Stimulated activated CD8-positive, alpha-beta memory T cell treated with anti-CD3 and anti-CD28 coated beads, Interleukin-7, amount 100 ng/mL, for 24 hours (primary cell): ENCODE data around the gene AK5.

Experiments used
- DNase-seq: peaks from one replicate; pipeline ENCODE4 v3.0.0-alpha.2; 2020; ENCODE audit warnings: low read depth

Gene AK5

DNA sequence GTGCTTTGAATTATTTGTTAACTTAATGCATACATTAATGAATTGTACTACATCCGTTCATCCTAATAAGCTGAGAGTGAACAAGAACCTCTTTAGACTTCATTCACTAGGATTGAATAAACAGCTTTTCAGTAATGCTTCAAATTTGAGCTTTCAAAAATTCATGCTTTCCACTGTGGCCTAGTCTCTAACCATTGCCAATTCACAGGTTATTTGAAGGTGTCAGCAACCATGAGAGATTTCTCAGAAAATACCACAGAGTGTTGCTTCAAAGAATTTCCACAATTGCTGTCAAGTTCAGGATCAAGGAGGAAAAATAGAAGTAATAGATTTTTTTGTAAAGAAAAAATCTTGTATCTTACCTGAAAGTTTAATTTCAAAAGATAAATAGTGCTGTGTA is 72.7 kb downstream of the AK5 start:
- no peak for DNase-seq

DNA sequence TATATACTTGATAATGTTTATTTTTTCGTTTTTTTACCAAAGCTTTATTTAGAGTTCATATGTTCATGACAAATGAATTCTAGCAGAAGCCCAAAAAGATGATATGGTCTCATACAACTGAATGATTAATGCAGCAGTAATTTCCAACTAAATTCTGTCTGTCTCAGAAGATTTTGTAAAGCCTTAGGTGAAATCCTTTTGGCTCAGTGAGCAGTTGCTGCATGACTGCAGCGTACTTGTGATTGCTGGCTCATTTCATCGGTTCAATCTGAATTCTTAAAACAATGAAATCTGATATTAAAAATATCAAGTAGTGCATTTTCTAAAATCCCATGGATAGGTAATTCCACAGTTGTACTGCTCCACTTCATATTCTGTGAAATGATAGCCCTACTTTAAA is 73.2 kb downstream of the AK5 start:
- DNase-seq, result no peak

DNA sequence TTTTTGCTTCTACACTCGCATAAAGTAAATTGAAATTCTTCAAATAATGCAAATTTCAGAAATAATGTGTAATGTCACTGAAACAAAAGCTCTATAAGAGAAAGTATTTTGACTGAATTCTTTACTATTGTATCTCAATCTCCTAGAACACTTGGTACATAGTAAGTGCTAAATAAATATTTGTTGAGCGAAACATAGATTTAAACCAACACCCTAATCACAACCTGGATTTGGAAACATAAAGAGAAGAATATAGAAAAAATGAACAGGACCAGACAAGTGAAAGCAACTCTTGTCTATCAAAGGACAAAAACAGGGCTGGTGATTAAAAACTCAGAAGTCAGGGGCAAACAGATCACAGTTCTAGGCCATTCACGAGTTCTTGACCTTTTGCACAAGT is 74.3 kb downstream of the AK5 start:
- DNase-seq, result no peak

DNA sequence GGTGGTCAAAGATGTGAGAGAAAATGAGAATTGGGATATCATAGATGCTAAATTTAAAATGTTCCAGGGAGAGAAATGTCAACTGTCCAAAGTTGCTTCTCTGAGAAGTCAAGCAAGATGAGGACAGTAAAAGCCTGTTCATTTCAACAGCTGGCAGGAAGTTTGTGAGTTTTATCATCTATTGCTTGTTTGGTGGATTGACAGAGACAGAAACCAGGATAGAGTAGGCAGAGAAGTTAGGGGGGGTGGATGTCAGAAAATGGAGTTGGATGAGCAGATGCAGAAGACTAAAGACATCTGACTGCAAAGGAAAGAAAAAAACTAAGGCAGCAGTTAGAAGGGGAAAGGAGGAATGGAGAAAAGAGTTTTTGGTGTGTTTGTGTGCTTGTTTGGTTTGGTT is 78.4 kb downstream of the AK5 start:
- DNase-seq, result no peak

DNA sequence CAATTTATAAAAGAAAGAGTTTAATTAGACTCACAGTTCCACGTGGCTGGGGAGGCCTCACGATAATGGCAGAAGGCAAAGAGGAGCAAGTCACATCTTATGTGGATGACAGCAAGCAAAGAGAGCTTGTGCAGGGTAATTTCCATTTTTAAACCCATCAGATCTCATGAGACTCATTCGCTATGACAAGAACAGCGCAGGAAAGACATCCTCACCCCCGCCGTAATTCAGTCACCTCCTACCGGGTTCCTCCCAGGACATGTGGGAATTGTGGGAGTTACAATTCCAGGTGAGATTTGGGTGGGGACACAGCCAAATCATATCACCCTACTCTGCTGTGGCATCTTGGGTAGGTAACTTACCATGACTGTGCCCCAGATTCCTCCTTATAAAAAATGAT is 79.8 kb downstream of the AK5 start:
- DNase-seq, result no peak

DNA sequence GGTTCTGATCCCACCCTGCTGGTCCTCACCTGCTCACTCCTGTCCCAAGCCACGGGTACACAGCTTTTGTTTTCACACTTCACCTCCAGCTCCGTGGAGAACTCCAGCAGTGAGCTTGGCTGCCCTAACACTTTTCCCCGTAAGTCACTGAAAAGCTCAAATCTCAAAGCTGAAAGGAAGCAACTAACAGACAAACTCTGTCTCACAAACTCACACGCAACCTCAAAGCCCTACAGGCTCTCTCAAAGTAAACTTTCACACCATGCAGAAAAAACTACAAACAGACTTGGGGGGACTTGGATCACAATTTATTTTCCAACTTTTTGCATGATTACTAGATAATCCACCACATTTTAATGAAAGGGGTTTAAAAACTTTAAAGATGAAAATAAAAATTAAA is 88.3 kb downstream of the AK5 start:
- no peak for DNase-seq

DNA sequence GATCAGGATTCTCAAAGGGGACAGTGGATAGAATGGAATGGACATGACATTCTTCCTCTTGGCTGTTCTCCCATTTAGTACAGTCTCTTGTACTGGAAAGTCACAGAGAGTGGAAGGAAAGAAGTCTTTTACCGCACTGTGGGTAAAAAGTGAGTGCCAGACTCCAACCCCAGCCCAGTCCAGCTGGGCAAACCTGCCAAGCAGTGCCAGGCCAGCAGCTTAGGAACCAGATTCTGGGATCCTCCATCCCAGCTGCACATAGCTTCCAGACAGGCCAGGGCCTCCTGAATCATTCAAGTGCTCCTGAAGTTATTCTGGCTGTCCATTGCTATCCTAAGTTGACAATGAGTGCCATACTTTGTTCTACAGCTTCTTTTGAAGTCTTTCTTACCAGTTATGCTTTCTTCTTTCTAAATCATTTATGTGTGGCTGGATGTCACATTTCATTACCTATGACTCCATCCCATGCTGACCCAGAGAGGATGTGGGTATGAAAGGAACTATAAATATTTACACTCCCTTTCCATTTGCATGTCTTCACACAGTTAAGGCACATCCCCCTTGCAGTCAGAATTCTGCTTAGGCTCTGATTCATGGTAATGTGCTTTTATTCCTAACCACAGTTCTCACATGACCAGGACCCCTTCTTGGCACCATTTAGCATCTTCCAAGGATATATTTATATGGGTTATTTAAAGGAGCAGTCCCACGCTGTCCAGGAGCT is 88.9 kb downstream of the AK5 start:
- DNase-seq, result no peak

DNA sequence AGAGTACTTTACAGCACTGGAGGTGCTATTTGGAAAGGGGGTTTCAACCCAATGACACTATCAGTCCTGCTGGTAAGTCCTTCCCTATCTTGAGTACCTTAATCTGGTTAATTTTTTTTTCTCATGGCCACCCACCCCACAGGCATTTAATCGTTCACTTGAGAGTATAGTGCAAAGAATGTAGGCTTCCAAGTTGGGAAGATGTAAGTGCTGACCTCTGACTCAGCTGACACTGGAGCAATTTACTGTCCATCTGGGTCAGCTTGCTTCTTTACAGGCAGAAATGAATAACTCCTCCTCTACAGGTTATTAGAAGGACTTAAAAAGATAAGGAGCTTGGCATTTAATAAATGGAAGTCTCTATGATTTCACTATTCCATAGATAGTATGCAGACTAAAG is 89.6 kb downstream of the AK5 start:
- DNase-seq, result no peak

DNA sequence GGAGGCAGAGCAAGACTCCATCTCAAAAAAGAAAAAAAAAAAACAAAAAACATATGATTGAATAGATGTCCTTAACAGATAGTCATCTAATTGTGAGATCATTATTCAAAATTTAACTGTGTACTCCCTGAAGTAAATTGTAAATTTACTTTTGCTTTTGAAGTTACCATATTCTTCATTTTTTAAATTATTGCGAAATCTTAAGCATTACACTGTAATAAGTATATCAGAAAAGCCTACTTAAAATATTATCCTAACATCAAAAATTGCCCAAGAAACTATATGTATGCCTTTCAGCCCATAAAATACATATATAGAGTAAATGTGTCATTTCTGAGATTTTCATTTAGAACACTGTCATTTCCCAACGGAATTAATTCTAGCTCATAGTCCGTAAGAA is 91.9 kb downstream of the AK5 start:
- no peak for DNase-seq

DNA sequence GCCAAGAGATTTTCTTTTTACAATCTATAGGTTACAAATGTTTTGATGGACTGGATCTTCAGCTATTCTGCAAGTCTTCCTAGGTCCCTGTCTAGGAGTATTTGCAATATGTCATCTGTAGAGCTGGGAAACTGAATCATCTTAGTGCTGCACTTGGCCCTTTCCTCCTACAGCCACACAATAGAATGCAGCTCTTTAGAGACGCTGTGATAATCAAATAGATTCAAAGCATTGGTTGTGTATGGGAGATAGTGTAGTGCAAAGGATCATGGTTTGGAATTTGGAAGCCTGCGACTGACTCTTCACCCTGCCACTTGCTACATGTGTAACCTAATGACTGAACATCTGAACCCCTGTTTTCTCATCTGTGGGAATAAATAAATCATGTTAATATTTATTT is 93.7 kb downstream of the AK5 start:
- no peak for DNase-seq

DNA sequence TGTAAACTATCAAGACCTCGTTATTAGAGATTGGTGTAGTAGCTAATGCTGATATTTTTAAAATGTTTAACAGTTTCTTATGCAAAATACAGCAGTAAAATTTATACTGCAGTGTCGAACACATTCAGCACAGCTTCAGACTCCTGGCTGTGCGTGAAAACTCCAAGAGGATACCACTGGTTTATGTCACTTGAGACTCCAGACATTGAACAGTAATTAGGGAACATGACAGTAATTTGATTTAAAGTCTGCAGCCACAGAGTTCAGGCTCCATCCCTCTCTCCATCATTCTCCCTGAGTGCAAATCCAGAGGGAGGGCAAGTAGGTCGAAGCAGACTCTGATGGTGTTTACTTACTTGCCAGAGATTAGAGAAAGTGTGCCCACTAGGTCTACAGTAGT is 94.2 kb downstream of the AK5 start:
- no peak for DNase-seq

DNA sequence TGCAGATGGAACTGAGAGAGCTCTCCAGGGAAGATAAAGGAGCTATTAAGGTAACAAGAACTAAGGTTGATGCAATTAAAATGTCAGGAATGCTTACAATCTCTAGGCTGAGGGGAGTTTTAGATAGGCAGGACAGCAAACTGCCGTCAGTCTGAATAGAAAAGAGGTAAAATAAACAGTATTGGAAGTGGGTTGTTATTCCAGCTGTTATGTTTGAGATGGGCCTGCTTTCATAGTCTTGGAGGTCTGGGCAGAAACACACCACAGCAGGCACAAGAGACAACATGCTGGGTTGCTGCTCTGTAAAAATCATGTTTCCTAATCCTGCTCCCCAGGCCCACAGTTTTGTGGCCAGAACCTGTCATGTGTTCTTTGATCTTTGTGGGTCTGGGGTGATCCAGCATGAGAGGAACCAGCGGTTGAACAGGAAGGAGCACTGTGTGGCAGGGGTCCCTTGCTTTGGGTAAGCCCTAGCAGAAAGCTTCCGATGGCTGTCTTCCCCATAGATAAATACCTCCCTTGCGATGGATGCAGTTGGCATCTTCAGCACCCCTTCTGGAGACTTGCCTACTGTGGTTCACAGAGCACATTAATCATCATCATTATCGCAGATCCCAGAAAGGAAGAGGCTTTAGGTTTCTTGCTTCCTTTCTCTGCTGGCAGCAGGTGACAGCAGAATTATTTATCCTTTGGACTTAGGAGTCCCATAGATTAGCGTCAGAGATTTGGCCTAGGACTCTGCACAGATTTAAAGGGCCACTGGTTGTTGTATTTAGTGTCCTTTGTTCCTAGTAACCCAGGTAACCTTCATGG is 97.1 kb downstream of the AK5 start:
- no peak for DNase-seq

DNA sequence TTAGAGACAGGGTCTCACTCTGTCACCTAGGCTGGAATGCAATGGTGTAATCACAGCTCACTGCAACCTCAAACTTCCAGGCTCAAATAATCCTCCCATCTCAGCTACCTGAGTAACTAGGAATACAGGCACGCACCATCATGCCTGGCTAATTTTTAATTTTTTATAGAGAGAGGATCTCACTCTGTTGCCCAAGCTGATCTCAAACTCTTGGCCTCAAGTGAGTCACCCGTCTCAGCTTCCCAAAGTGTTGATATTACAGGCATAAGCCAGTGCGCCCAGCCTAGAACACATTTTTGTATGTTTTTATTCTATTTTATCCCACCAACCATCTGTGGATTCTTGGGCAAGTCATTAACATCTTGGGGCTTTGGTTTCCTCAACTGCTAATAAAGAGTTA is 100.5 kb downstream of the AK5 start:
- no peak for DNase-seq

DNA sequence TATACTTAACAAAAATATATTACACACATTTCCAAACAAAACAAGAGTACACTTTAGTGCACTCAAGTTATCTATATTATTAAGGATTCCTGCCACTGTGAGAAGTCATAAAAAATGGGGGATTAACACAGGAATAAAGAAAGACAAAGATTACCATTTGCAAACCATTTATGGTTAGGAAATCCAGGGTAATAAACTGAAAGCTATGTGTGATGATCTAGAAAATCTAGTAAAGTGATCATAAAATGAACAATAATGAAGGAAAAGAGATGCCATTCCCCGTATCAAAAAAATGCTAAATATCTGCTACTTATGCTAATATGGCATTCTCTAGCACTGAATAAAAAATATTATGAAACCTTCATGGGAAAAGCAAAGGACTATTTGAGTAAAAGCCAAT is 101.4 kb downstream of the AK5 start:
- no peak for DNase-seq

DNA sequence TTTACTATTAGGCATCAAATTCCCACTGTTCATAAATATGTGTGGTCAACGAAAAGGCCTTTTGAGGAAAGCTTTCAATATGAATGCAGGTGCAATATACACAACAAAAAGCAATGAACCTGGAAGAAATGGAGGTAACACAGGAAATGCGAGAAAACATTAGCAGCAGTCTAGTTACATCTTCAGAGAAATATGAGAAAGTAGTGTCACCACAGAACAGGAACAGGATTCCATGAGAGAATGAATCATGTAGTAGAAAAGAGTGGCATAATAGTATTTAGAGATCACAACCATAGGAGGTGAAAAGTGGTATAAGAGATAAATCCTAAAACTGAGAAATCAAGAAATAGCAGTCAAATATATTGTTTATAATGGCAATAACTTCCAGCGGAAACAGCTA is 103.7 kb downstream of the AK5 start:
- DNase-seq, result no peak

DNA sequence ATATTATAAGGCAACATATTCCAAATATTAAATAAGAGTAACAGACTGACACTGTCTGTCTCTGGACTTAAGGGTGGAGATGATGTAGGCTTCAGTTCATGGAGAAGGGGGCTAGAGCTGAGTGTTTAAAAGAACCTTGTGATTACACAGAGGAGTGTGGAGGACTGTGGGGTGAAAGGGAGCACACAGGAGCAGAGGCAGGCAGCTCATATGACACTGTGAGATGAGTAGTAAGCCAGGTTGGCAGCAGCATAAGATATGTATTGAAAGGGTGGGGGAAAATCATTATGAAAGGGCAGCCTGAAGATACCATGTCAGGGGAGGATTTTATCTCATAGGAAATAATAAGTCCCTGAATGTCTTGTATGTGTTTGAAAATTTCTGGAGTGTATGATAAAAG is 104.5 kb downstream of the AK5 start:
- DNase-seq, result no peak

DNA sequence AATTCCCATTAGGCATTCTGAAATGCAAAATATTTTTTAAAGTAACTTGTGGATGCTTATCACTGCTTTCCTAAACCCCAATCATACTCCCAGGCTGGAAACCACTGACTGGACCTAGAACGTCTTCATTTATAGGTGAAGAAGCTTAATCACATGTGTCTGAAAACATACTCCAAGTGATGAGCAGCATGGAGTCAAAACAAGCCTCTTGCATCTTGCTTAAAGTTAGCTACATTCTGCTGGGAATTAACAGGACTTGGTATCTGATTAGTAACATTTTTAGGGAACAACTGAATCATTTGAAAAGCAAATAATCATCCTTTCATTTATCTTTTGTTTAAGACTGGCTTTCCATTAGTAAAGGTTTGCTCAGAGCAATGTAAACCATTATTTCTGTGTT is 105.7 kb downstream of the AK5 start:
- DNase-seq, result no peak

DNA sequence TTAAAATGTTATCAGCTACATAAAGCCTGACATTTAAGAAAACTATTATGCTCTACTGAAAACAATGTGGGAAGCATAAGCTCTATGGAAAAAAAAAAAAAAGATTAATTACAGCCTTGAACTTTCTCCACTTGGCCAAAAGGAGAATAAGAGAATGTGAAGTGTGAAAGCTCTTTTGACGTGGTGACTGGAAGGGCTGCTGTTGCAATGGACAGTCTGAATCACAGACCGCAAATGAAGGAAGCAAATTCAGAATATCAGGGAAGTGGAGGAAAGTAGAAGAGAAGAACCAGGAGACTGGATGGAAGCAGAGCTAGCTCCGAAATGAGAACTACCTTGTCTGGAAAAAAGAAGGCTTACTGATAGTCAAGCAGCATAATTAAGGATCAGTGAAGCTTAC is 106.8 kb downstream of the AK5 start:
- no peak for DNase-seq

DNA sequence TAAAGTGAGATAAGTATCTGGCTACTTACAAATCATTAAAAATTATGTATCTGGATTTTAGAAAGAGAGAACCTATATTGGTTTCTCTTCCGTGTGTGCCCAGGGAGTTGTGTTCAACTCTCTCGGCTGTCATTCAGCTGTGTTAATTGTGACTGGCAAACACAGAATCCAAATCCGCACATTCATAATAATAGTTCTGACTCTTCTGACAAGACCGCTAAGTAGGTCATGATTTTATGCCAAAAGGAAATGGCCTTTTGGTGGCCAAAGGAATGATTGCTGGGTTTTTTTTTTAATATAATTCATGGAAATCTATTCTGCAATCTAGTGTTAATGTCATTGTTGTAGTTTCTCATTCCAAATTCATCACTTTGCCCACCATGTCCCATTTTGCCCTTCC is 110.7 kb downstream of the AK5 start:
- no peak for DNase-seq

DNA sequence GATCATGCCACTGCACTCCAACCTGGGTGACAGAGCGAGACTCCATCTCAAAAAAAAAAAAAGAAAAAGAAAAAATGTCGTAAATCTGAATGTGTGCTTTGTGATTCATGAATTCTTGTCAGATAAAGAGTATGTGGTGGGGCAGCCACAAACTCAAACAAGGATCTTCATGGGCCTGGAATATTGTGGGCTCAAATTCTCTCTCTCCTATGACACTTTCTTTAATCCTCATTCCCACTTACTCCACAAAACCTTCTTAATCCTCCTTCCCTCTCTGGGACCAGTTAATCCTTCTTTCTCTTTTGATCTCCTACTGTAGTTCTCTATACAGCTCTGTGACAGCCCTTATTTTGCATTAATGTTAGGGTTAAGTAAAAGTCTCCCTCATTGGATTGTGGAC is 112.3 kb downstream of the AK5 start:
- no peak for DNase-seq

DNA sequence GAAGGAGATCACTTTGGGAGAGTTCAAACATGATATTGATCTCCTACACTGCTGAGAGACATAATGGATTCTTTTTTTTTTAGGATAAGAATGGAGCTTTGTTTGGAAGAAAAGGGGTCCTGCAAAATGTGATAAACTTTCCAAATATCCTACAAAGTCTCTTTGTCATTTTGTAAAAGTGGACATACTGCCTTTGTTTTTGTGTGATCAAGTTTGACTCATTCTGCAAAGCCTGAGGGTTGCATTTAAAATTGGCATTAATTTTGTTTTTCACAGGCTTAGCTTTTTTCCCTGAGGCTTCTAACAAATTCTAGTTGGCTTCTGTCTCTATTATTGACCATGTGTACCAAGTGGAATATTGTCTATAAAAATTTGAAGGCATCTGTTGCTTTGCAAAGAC is 113.2 kb downstream of the AK5 start:
- no peak for DNase-seq

DNA sequence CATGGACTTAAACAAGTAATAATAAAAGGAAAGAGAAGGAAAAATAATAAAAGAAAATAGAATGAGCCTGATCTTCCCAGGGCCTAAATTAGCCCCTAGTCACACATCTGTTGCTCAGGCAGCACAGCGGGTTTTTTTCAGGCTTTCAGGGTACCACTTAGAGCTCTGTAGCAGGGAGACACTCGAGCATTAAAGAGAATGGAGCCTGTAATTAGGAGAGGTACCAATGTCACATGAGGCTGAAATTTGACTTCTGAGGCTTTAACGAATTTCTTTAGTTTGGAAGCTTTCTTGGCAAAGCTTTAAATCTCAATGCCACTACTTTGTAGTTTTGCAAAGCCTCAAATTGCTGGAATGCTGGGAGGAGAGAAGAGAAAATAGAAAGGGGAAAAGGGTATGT is 116.3 kb downstream of the AK5 start:
- no peak for DNase-seq

DNA sequence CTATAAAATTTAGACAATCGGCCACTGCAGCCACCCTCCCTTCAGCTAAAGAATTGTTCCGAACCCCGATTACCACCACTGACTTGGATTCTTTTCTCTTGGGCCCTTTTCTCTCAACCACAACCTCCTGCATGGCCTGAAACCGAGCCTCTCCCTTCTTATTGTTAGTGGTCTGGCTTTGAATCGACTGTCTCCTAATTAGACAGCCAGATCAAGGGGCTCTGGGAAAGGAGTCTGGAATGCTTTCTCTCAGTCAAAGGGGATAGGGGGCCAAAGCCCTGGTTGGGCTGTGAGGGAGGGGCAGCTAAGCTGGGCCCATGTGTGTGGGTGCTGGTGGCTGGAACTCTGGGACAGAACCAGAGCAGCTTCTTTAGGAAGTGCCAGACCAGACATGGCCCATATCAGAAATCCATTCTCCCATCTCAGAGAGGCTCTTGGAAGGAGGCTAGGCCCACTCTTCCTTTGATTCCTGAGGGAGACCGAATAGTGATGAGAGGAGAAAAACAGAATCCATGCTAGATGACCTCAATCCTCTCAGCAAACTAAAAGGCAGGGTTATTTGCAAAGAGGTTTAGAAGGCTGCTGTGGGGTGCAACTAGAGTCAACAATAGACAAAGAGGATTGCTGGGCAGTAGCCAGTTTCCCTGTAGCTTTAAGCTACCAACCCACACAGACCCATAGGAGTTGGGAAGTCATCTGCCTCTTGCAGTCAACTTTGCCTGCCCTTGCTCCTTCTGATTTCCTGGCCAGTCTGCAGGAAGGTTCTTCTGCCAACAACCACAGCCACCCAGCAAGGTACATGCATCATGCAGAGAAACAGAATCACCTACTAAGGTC is 117.6 kb downstream of the AK5 start:
- DNase-seq, result no peak
